Lower leg skin (tissue), 3 donors: ENCODE results near the gene NPPB.

Source experiments
- POLR2A ChIP-seq, 2 donors: fragments of 450-650 bp; IDR thresholded peaks; one replicate each; pipeline ENCODE4 v1.6.1; 2016 to 2017; ENCODE audit warnings: antibody characterized with exemption in 2 of 2, mild to moderate bottlenecking in 1 of 2, moderate library complexity in 1 of 2
- TF ChIP-seq, protein P1 (sequence below), 3 donors: fragments of 450-650 bp; IDR thresholded peaks; one replicate each; pipeline ENCODE4 v1.5.1; 2016; ENCODE audit warnings: antibody characterized with exemption in 3 of 3, mild to moderate bottlenecking in 3 of 3, moderate library complexity in 2 of 3

DNA sequence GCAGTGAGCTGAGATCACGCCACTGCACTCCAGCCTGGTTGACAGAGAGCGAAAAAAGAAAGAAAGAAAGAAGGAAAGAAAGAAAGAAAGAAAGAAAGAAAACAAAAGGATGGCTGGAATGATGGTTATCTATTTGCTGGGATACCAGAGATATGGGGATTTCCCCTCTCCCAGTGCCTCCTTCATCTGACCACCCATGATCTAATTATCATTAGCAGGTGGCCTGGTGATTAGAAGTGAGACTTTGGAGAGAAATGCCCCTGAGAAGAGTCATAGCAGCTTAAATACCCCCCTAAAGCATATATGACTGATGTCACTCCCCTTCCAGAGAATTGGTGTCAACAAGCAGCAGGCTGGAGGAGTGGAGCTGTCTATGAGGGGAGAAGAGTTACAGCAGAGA is 1.3 kb upstream of the NPPB start:
- TF ChIP-seq, protein P1, sequence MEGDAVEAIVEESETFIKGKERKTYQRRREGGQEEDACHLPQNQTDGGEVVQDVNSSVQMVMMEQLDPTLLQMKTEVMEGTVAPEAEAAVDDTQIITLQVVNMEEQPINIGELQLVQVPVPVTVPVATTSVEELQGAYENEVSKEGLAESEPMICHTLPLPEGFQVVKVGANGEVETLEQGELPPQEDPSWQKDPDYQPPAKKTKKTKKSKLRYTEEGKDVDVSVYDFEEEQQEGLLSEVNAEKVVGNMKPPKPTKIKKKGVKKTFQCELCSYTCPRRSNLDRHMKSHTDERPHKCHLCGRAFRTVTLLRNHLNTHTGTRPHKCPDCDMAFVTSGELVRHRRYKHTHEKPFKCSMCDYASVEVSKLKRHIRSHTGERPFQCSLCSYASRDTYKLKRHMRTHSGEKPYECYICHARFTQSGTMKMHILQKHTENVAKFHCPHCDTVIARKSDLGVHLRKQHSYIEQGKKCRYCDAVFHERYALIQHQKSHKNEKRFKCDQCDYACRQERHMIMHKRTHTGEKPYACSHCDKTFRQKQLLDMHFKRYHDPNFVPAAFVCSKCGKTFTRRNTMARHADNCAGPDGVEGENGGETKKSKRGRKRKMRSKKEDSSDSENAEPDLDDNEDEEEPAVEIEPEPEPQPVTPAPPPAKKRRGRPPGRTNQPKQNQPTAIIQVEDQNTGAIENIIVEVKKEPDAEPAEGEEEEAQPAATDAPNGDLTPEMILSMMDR (IDR thresholded peaks at IDR 0.05), result no peak
- no peak for TF ChIP-seq POLR2A (IDR thresholded peaks at IDR 0.05)
